Measurements from ENCODE around the gene UTS2B. TPM values are rescaled to one million over a fixed set of nuclear protein-coding genes. Genes with fewer than 3 reads are reported as not detected.
"Not testable (repeated sequence)": the region's sequence is repeated elsewhere in the genome, so short reads cannot be mapped to it uniquely, and the experiment has no call there.

Gene UTS2B
- total and polyA plus RNA-seq, 4 donors: 1.5 to 18.5 (median 7.3) TPM

- Histone ChIP-seq H3K27ac (ENCODE audit: low read depth, low read length) (no peak overlapping the region), H3K4me3 (ENCODE audit: low read depth, low read length) (no peak overlapping the region), H3K36me3 (ENCODE audit: control insufficient read depth, insufficient read depth, low read length) (no peaks in the 10 kb centered on the region), H3K27me3 (ENCODE audit: control insufficient read depth, insufficient read depth, low read length) (no peaks in the 10 kb centered on the region), H3K4me1 (ENCODE audit: control insufficient read depth, insufficient read depth, low read length) (no peaks in the 10 kb centered on the region), H3K9me3 (ENCODE audit: control insufficient read depth, insufficient read depth, low read length) (no peaks in the 10 kb centered on the region)
- DNase-seq (ENCODE audit: low read depth in 4 of 6, low spot score in 6 of 6): no peak
Observed at GRCh38 chr3:191256405-191256804, 73.9 kb downstream of the UTS2B start.

- WGBS (ENCODE audit: insufficient coverage): 88% methylated on average over 2 of the region's 5 CpGs
- Histone ChIP-seq H3K27me3 (ENCODE audit: control insufficient read depth, insufficient read depth, low read length) (no peaks in the 10 kb centered on the region), H3K36me3 (ENCODE audit: control insufficient read depth, insufficient read depth, low read length) (no peaks in the 10 kb centered on the region), H3K4me1 (ENCODE audit: control insufficient read depth, insufficient read depth, low read length) (no peaks in the 10 kb centered on the region), H3K9me3 (ENCODE audit: control insufficient read depth, insufficient read depth, low read length) (no peaks in the 10 kb centered on the region), H3K27ac (ENCODE audit: low read depth, low read length) (no peak overlapping the region), H3K4me3 (ENCODE audit: low read depth, low read length) (no peak overlapping the region)
- no peak for DNase-seq (ENCODE audit: low read depth in 4 of 6, low spot score in 6 of 6)
Observed at GRCh38 chr3:191255156-191255555, 75.2 kb downstream of the UTS2B start.

DNA sequence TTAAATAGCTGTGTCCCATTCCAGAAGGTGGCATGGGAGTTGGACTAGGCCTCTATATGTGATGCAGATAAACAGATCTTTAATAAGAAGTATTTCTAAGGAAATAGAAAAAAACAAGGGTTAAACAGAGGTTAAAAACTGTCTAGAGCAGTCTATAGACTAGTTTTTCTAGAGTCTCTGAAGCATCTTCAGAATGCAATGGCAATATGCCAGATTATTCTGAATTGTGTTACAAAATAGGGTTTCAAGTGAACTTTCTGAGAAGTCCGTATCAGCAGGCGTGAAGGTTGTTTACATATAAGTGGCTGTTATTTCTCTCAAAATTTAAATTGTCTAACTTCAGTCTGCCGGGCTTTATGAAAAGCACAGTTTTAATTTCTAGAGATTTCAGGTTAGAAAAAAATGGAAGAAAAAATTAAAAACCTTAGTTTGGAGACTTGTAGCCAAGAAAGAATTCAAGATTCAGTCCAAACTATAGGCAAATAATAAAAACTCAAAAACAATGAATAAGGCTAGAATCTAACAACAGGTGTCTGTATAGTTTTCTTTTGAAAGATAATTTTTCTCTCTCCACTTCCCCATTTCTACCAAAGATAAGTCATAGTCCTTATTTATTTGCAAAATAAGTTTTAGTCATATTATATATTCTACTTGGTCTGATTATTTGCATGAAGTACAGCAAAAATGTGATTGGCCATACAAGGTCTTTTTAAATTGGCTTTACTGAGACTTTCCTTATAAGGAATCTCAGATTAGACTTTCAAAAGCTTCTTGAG lies 76.0 kb downstream of the UTS2B start:
- WGBS (ENCODE audit: insufficient coverage): no CpG with 5 or more reads among the region's 3 CpGs
- no peak for DNase-seq (ENCODE audit: low read depth in 4 of 6, low spot score in 6 of 6)
- no peak overlapping the region for H3K4me3 ChIP-seq (ENCODE audit: low read depth, low read length)

DNA sequence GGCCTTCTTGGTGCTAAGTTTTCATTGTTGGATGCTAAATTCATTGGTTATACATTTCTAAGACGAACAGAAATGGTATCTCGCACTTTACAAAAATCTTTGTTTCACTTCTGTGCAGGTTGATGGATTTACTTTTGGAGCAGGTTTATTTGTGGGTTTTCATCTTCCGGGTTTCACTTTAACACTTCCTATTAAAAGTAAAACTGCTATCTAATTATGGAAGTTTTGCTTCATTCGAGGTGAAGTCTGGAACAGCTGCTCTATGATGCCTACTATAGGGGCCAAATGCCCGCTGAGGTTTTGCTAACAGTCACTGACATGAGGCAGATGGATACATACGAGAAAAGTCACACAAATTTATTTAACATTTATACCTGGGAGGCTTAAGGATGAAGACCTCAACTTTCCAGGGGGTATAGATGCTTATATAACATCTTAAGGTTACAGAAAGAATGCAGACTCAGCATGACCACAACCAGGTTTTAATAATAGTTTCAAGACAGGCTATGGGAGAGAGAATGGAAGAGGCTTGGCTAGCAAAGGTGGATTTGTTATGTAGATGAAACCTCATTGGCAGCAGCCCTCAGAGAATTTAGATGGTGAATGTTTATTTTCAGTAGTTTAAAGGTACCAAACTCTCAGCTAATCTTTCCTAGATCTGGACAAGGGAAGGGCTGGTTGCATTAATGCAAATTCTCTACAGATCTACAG lies 77.1 kb downstream of the UTS2B start:
- Histone ChIP-seq H3K27me3 (ENCODE audit: control insufficient read depth, insufficient read depth, low read length) (no peaks in the 10 kb centered on the region), H3K27ac (ENCODE audit: low read depth, low read length) (no peak overlapping the region), H3K4me1 (ENCODE audit: control insufficient read depth, insufficient read depth, low read length) (no peaks in the 10 kb centered on the region), H3K9me3 (ENCODE audit: control insufficient read depth, insufficient read depth, low read length) (no peaks in the 10 kb centered on the region), H3K4me3 (ENCODE audit: low read depth, low read length) (no peak overlapping the region), H3K36me3 (ENCODE audit: control insufficient read depth, insufficient read depth, low read length) (no peaks in the 10 kb centered on the region)
- no peak for DNase-seq (ENCODE audit: low read depth in 4 of 6, low spot score in 6 of 6)
- WGBS (ENCODE audit: insufficient coverage): no CpG with 5 or more reads among the region's 6 CpGs

More for the DNA sequence above, 76.0 kb downstream of the UTS2B start:
- H3K36me3 ChIP-seq (ENCODE audit: control insufficient read depth, insufficient read depth, low read length): no peaks in the 10 kb centered on the region
- no peak overlapping the region for H3K27ac ChIP-seq (ENCODE audit: low read depth, low read length)
- H3K4me1 ChIP-seq (ENCODE audit: control insufficient read depth, insufficient read depth, low read length): no peaks in the 10 kb centered on the region
- H3K9me3 ChIP-seq (ENCODE audit: control insufficient read depth, insufficient read depth, low read length): no peaks in the 10 kb centered on the region
- no peaks in the 10 kb centered on the region for H3K27me3 ChIP-seq (ENCODE audit: control insufficient read depth, insufficient read depth, low read length)

GRCh38 chr3:191246630-191247029 lies 83.7 kb downstream of the UTS2B start:
- Histone ChIP-seq H3K27me3 (ENCODE audit: control insufficient read depth, insufficient read depth, low read length) (no peaks in the 10 kb centered on the region), H3K9me3 (ENCODE audit: control insufficient read depth, insufficient read depth, low read length) (no peaks in the 10 kb centered on the region), H3K4me1 (ENCODE audit: control insufficient read depth, insufficient read depth, low read length) (no peaks in the 10 kb centered on the region), H3K27ac (ENCODE audit: low read depth, low read length) (no peak overlapping the region), H3K36me3 (ENCODE audit: control insufficient read depth, insufficient read depth, low read length) (no peaks in the 10 kb centered on the region), H3K4me3 (ENCODE audit: low read depth, low read length) (no peak overlapping the region)
- no CpG with 5 or more reads among the region's 1 CpG for WGBS (ENCODE audit: insufficient coverage)
- DNase-seq (ENCODE audit: low read depth in 4 of 6, low spot score in 6 of 6): no peak

DNA sequence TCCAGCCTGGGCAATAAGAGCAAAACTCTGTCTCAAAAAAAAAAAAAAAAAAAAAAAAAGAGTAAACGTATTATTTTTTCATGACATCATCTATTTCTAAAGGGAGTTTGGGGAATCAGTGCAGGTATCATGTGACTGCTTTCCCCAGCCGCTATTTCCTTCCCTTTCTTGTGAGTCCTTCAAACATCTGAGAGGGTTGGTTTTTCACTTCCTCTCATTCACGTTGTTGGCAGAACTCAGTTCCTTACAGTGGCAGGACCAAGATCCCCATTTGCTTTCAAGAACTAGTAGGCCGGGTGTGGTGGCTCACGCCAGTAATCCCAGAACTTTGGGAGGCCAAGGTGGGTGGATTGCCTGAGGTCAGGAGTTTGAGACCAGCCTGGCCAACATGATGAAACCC lies 84.3 kb downstream of the UTS2B start:
- not testable (repeated sequence) for H3K27me3 ChIP-seq (ENCODE audit: control insufficient read depth, insufficient read depth, low read length); H3K36me3 ChIP-seq (ENCODE audit: control insufficient read depth, insufficient read depth, low read length); H3K4me1 ChIP-seq (ENCODE audit: control insufficient read depth, insufficient read depth, low read length); H3K9me3 ChIP-seq (ENCODE audit: control insufficient read depth, insufficient read depth, low read length); H3K4me3 ChIP-seq (ENCODE audit: low read depth, low read length); H3K27ac ChIP-seq (ENCODE audit: low read depth, low read length)
- WGBS (ENCODE audit: insufficient coverage): 100% methylated on average over 1 of the region's 5 CpGs
- peak in 1 of 6 donors; percentile 19 for DNase-seq (ENCODE audit: low read depth in 4 of 6, low spot score in 6 of 6)

DNA sequence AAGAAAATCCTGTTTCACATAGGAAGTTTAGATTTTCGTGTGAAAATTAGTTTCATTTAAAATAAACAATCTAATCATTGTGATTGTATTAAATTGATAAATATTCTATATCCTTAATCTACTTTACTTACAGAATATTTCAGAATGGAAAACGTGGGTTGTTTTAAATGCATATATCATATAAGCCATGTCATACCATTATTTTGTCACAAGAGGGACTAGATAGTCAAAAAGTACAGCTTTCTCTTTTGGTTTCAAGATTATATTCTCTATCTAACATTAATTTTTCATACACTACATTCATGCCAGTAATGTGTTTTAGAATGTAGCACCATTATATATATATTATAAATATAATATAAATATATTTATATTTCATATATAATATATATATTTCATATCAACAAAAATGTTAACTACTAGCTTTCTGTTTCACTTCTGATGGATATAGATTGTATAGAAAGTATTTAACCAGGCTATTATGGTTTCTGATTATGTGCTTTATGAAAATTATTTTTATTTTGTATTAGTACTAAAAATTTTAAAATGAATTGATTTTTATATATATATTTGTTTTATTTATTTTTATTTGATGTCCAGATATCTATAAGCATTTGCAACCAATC lies 86.0 kb downstream of the UTS2B start:
- DNase-seq (ENCODE audit: low read depth in 4 of 6, low spot score in 6 of 6): peak in 2 of 6 donors; percentile 39 to 48
- Histone ChIP-seq H3K27ac (ENCODE audit: low read depth, low read length) (no peak overlapping the region), H3K4me1 (ENCODE audit: control insufficient read depth, insufficient read depth, low read length) (no peaks in the 10 kb centered on the region), H3K27me3 (ENCODE audit: control insufficient read depth, insufficient read depth, low read length) (no peaks in the 10 kb centered on the region), H3K36me3 (ENCODE audit: control insufficient read depth, insufficient read depth, low read length) (no peaks in the 10 kb centered on the region), H3K9me3 (ENCODE audit: control insufficient read depth, insufficient read depth, low read length) (no peaks in the 10 kb centered on the region), H3K4me3 (ENCODE audit: low read depth, low read length) (no peak overlapping the region)
- WGBS (ENCODE audit: insufficient coverage): no CpG with 5 or more reads among the region's 2 CpGs

- Histone ChIP-seq H3K27ac (ENCODE audit: low read depth, low read length) (no peak overlapping the region), H3K36me3 (ENCODE audit: control insufficient read depth, insufficient read depth, low read length) (no peaks in the 10 kb centered on the region), H3K9me3 (ENCODE audit: control insufficient read depth, insufficient read depth, low read length) (no peaks in the 10 kb centered on the region), H3K27me3 (ENCODE audit: control insufficient read depth, insufficient read depth, low read length) (no peaks in the 10 kb centered on the region), H3K4me3 (ENCODE audit: low read depth, low read length) (no peak overlapping the region), H3K4me1 (ENCODE audit: control insufficient read depth, insufficient read depth, low read length) (no peaks in the 10 kb centered on the region)
- WGBS (ENCODE audit: insufficient coverage): 58% methylated on average over 2 of the region's 5 CpGs
- peak in 2 of 6 donors; percentile 46 to 57 for DNase-seq (ENCODE audit: low read depth in 4 of 6, low spot score in 6 of 6)
Observed at GRCh38 chr3:191240486-191240885, 89.8 kb downstream of the UTS2B start.

- Histone ChIP-seq H3K9me3 (ENCODE audit: control insufficient read depth, insufficient read depth, low read length) (no peaks in the 10 kb centered on the region), H3K4me1 (ENCODE audit: control insufficient read depth, insufficient read depth, low read length) (no peaks in the 10 kb centered on the region), H3K27me3 (ENCODE audit: control insufficient read depth, insufficient read depth, low read length) (no peaks in the 10 kb centered on the region), H3K36me3 (ENCODE audit: control insufficient read depth, insufficient read depth, low read length) (no peaks in the 10 kb centered on the region), H3K27ac (ENCODE audit: low read depth, low read length) (no peak overlapping the region), H3K4me3 (ENCODE audit: low read depth, low read length) (no peak overlapping the region)
- WGBS (ENCODE audit: insufficient coverage): no CpG with 5 or more reads among the region's 1 CpG
- peak in 2 of 6 donors; percentile 5 to 27 for DNase-seq (ENCODE audit: low read depth in 4 of 6, low spot score in 6 of 6)
Observed at GRCh38 chr3:191239407-191240031, 90.8 kb downstream of the UTS2B start.

All from spinal cord (tissue), 10 donors.